CD4-positive, alpha-beta T cell (primary cell): Measurements from ENCODE around the gene SPOP. TPM values are rescaled to one million over a fixed set of nuclear protein-coding genes. Genes with fewer than 3 reads are reported as not detected.

Experiments used
- ATAC-seq: fragments of 200-7000 bp; cut with Tn5 transposase; one replicate; pipeline ENCODE4 v1.10.0; 2022; ENCODE audit warnings: mild to moderate bottlenecking; ENCODE audit not compliant: poor library complexity
- CTCF ChIA-PET: fragments of 350-600 bp; sonication (Branson Sonifier 250); formaldehyde crosslinking; loops from one replicate; lab custom pipeline; 2021; ENCODE audit warnings: antibody characterized with exemption, inconsistent platforms; lab: Charles Lee
- POLR2A ChIA-PET: fragments of 350-600 bp; sonication (Branson Sonifier 250); formaldehyde crosslinking; loops from one replicate; lab custom pipeline; 2021; ENCODE audit warnings: antibody characterized with exemption, inconsistent platforms; lab: Charles Lee
- DNase-seq, 14 experiments: peaks; one replicate each; pipeline ENCODE4 v3.0.0-alpha.2; 2013 to 2020; ENCODE audit warnings: mixed read lengths in 2 of 14
- H3K27ac ChIP-seq, 2 donors: one replicate each; pipeline versions ENCODE4 v1.5.1 to v1.7.0; 2013; ENCODE audit warnings: low read length in 2 of 2, low read depth in 1 of 2, mild to moderate bottlenecking in 1 of 2
- H3K27me3 ChIP-seq, 2 experiments: 1 replicate in 1 of 2; 2 replicates in 1 of 2; pipeline versions ENCODE4 v1.6.1 to v1.7.0; 2013; ENCODE audit warnings: low read length in 2 of 2, control low read depth in 1 of 2, mild to moderate bottlenecking in 1 of 2, moderate library complexity in 1 of 2; ENCODE audit not compliant: insufficient read depth in 2 of 2, control insufficient read depth in 1 of 2
- H3K36me3 ChIP-seq: one replicate; pipeline ENCODE4 v1.6.1; 2013; ENCODE audit warnings: low read length, control low read depth; ENCODE audit not compliant: insufficient read depth
- H3K4me1 ChIP-seq: one replicate; pipeline ENCODE4 v1.6.1; 2013; ENCODE audit warnings: low read length, control low read depth; ENCODE audit not compliant: insufficient read depth
- H3K4me3 ChIP-seq: one replicate; pipeline ENCODE4 v1.5.1; 2013; ENCODE audit warnings: mild to moderate bottlenecking, low read length, moderate library complexity
- H3K9me3 ChIP-seq, 2 experiments: 1 replicate in 1 of 2; 2 replicates in 1 of 2; pipeline versions ENCODE4 v1.6.1 to v1.7.0; 2013; ENCODE audit warnings: low read length in 2 of 2, mild to moderate bottlenecking in 2 of 2, control low read depth in 1 of 2, moderate library complexity in 1 of 2; ENCODE audit not compliant: control insufficient read depth in 1 of 2, insufficient read depth in 1 of 2
- H3K27ac Mint-ChIP-seq: one replicate; pipeline ENCODE4 v1.8.0; 2020; ENCODE audit warnings: mixed read lengths
- H3K27me3 Mint-ChIP-seq: one replicate; pipeline ENCODE4 v1.8.0; 2021; ENCODE audit warnings: mixed read lengths
- H3K36me3 Mint-ChIP-seq: one replicate; pipeline ENCODE4 v1.8.0; 2021; ENCODE audit warnings: low read depth, mixed read lengths
- H3K4me1 Mint-ChIP-seq: one replicate; pipeline ENCODE4 v1.8.0; 2021; ENCODE audit warnings: low read depth, mixed read lengths
- H3K4me3 Mint-ChIP-seq: one replicate; pipeline ENCODE4 v1.8.0; 2020; ENCODE audit warnings: mild to moderate bottlenecking, mixed read lengths
- H3K9me3 Mint-ChIP-seq: one replicate; pipeline ENCODE4 v1.8.0; 2020; ENCODE audit warnings: mixed read lengths
- CTCF ChIP-seq: fragments of 200-600 bp; IDR thresholded peaks from one replicate; pipeline ENCODE4 v1.8.0; 2022; ENCODE audit warnings: antibody characterized with exemption, mild to moderate bottlenecking
- intact Hi-C, 2 experiments: fragments of 100-400 bp; cut with DNase I in 1 of 2; cut with micrococcal nuclease in 1 of 2; formaldehyde crosslinking; loops; one replicate each; pipeline versions ENCODE4 v1.15.1 to v1.9.0; 2023 to 2025; cut with DNase I, micrococcal nuclease
- total RNA-seq, 174 experiments: library from RNA in 2 of 174; stranded (reverse) in 2 of 174; gene quantifications; one replicate each; pipeline ENCODE4 v1.2.3 and lab custom pipeline; 2021 to 2026

The SPOP gene
- total RNA-seq, 2 experiments from 2014 or later = 38.7 to 41.5 TPM

DNA sequence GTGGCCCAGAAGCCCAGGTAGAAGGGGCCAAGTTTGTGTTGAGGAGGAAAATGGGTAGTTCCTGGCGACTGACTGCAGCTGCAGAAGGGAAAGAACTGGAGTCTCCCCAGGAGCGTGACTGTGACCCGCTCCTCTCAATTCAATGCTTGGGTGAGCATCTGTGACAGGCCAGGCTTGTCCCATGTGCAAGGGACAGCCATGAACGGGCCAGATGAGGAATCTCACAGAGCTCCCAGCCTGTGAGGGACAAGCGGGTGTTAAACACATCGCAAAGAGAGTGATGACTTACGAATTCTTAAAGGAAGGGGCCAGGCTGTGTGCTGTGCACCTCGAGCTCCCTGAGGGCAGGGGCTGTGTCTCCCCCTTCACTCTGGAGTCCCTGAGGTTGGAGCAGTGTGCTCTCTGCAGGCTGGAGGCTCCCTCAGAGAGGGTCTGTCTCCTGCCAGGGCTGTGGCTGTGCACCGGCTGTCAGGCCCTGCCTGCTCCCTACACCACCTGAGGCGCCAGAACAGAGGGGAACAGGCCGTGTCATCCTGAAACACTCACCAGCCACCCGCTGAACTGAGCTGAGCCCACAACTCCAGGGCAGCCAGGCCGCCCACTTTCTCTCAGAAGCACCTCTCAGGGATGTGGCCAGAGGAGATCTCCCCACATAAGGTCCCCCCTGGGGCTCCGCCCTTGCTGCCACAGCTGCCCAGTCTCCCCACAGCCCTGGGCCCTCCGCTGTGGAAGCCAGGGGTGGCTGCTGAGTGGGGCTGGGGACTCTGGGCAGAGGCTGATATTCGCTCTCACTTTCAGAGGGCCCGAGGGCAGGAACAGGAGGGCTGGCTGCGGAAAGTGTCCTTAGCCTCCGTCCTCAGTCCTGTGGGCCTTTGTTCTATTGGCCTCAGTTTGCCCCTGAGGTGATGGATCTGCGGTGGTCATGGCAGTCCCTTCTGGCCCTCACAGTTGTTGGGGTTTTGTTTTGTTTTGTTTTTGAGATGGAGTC is 127.9 kb downstream of the SPOP start:
- no peak for DNase-seq
- no peaks in the 10 kb centered on the region for H3K9me3 ChIP-seq
- no peak for TF ChIP-seq CTCF
- H3K27me3 ChIP-seq = no peaks in the 10 kb centered on the region
- intact Hi-C loops = loop anchor here in 1 of 2 experiments (10.0 kb wide), 1 partner anchor 235 kb away; no protein-coding TSS in a partner anchor
- ChIA-PET POLR2A (no interaction called here), CTCF (no interaction called here)
- no peak overlapping the region for H3K4me3 Mint-ChIP-seq
- H3K27ac Mint-ChIP-seq = no peak overlapping the region
- H3K27ac ChIP-seq = no peak overlapping the region
- H3K9me3 Mint-ChIP-seq = no peaks in the 10 kb centered on the region
- H3K36me3 Mint-ChIP-seq = no peaks in the 10 kb centered on the region
- H3K4me1 ChIP-seq = no peaks in the 10 kb centered on the region
- no peaks in the 10 kb centered on the region for H3K4me1 Mint-ChIP-seq
- no peaks in the 10 kb centered on the region for H3K36me3 ChIP-seq
- no peaks in the 10 kb centered on the region for H3K27me3 Mint-ChIP-seq
- ATAC-seq = no peak
- H3K4me3 ChIP-seq = no peak overlapping the region

DNA sequence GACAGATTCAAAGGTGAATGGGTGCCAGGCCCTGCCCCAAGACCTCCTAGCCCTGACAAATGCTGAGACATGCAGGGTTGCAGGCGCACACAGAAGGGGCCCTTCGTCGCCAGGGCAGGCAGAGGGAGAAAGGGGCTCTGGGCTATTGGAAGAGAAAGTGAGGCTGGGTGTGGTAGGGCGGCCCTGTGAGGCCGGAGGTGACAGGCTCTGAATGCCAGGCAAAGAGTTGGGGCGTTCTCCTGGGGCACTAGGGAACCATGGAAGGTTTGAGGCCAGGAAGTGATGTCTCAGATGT is 128.6 kb downstream of the SPOP start:
- ATAC-seq = no peak

More for the DNA sequence above, 128.6 kb downstream of the SPOP start:
- DNase-seq = no peak
- H3K4me3 ChIP-seq = no peak overlapping the region
- H3K27ac ChIP-seq = no peak overlapping the region
- ChIA-PET CTCF (no interaction called here), POLR2A (no interaction called here)
- intact Hi-C loops = no loop called here
- H3K27me3 Mint-ChIP-seq = no peaks in the 10 kb centered on the region
- H3K27ac Mint-ChIP-seq = no peak overlapping the region
- no peak for TF ChIP-seq CTCF
- H3K4me1 Mint-ChIP-seq = no peaks in the 10 kb centered on the region
- no peaks in the 10 kb centered on the region for H3K27me3 ChIP-seq
- H3K4me1 ChIP-seq = no peaks in the 10 kb centered on the region
- H3K9me3 ChIP-seq = peaks cover 0 to under 1% of the 10 kb centered on the region in 2 experiments
- no peaks in the 10 kb centered on the region for H3K9me3 Mint-ChIP-seq
- no peaks in the 10 kb centered on the region for H3K36me3 Mint-ChIP-seq
- H3K4me3 Mint-ChIP-seq = no peak overlapping the region
- H3K36me3 ChIP-seq = no peaks in the 10 kb centered on the region

Other genes starting within 250 kb of the SPOP start
- under 1 TPM; 0.11 to 0.22 TPM for gene NGFR, start 182.8 kb downstream of the SPOP start, total RNA-seq
- gene NXPH3, start 102.2 kb downstream of the SPOP start, total RNA-seq = not detected
- 10 to 100 TPM; 44.0 to 46.8 TPM for gene SLC35B1, start 29.9 kb upstream of the SPOP start, total RNA-seq
- 10 to 100 TPM; 23.2 to 26.5 TPM for gene FAM117A, start 86.0 kb upstream of the SPOP start, total RNA-seq
- gene KAT7, start 110.6 kb upstream of the SPOP start, total RNA-seq = 100 to 1,000 TPM; 178 to 187 TPM
- not detected for gene TAC4, start 170.0 kb upstream of the SPOP start, total RNA-seq